ENCODE data around the gene MYT1.
"Not testable (repeated sequence)": the region's sequence is repeated elsewhere in the genome, so short reads cannot be mapped to it uniquely, and the experiment has no call there.

Gene MYT1

DNA sequence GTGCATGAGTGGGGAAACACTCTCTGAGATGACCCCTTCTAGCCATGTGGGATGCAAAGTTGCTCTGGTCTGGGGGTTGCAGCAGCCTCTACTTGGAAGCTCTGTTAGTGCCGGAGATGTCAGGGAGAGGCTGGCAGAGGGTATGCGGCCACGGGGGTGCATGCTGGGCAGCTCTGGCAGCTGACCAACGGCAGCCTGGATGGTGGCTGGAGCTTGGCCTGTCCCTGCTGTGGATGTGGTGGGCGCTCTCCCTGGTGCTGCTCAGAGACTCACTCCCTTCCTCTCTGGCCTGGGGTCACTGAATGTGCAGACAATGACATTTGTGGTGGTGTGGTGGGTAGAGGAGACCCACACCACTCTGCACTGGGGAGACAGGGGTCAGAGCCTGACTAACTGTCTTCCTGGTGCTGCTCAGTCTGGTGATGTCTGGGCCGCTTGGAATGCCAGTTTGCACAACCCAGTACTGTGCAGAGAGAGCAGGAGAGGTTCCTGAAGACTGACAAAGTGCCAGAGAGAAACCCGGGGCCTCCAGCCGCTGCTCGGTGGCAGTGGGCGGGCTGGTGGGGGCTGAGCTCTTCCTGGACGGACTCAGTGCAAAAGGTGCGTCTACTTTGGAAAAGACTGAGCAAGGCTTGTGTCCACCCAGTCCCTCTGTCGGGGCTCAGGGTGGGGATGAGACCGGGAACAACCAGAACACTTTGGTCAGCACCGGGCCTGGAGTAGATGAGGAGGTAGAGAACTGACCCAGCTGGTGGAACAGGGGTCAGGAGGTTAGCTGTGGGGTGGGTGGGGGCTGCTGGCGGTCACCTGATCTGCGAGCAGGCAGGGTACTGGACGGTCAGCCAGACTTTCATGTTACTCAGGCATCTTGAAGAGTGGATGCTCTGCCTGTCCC lies 2.7 kb downstream of the MYT1 start:
- DNase-seq (ENCODE audit: low read depth in 1 of 2, low spot score in 1 of 2) = no peak

DNA sequence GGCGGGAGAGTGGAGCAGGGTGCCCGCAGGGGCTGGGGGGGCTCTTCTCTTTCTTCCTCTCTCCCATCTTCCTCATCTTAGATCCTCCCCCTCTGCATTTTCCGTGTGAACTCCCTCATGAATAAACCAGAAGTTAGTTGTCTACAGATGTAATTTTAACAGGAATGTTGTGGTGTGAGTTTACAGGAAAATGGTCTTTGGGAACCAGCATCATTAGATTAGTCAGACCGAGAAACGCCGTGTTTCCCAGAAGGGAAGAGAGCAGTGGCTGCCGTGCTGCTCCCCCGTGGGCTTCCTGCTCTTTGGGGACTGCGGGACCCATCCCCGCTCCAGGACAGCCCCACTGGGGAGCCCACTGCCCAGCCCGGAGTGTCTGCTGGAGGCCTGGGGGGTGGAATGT lies 3.4 kb downstream of the MYT1 start:
- no peak for DNase-seq (ENCODE audit: low read depth in 1 of 2, low spot score in 1 of 2)

DNA sequence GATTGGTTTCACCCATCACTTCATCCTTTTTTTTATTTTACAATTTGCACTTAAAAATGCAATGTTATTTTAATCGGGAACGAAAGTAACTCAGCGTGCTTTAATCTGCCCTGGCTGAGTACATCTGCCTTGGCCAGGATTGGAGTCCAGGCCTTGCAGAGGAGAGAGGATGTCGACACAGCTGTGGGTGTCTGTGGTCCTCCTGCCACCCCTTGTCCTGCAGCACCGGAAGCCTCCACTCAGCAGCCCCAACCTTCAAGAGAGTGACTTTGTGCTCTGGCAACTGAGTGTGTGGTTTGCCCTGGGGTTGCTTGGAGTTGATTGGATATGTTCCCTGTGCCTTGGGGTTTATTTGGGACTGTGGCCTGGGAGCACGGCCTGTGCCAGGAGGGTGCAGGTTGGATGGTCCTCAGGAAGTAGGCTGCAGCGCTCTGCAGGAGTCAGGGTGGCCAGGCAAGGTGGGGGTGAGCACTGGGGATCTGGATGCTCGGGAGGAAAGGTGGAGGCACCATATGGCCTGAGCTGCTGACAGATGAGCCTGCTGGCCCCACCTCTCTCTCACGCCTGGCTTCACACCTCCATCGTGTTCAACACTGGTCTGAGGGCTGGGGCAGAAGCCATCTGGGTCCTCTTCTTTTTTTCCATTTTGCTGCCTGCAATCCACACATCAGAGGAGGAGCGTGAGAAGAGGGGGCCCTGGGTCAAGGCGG lies 4.3 kb downstream of the MYT1 start:
- no peak for DNase-seq (ENCODE audit: low read depth in 1 of 2, low spot score in 1 of 2)

- DNase-seq (ENCODE audit: low read depth in 1 of 2, low spot score in 1 of 2) = no peak
Measured at GRCh38 chr20:64169091-64169560, 4.9 kb downstream of the MYT1 start.

GRCh38 chr20:64171211-64171610 lies 7.0 kb downstream of the MYT1 start:
- no peak for DNase-seq (ENCODE audit: low read depth in 1 of 2, low spot score in 1 of 2)

- no peak for DNase-seq (ENCODE audit: low read depth in 1 of 2, low spot score in 1 of 2)
Measured at GRCh38 chr20:64173116-64173515, 8.9 kb downstream of the MYT1 start.

- no peak for DNase-seq (ENCODE audit: low read depth in 1 of 2, low spot score in 1 of 2)
Measured at GRCh38 chr20:64176551-64176950, 12.3 kb downstream of the MYT1 start.

DNA sequence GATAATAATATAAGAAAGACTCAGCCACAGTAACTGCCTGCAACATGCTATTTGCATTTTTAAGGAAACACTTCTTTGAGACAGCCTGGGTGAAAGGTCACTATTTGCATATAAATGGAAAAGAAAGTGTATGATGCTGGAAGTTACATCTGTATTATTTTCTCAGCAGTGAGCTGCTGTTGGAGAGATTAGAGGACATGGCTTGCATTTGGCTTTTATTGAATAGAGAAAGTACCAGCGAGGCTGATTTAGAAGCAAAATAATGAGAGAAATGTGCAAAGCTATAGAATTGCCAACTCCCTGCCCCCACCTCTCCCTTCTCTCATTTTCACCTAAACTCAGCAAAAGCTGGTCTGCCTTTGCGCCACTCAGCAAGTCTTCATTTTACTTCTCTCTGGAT lies 12.7 kb downstream of the MYT1 start:
- DNase-seq (ENCODE audit: low read depth in 1 of 2, low spot score in 1 of 2) = no peak

DNA sequence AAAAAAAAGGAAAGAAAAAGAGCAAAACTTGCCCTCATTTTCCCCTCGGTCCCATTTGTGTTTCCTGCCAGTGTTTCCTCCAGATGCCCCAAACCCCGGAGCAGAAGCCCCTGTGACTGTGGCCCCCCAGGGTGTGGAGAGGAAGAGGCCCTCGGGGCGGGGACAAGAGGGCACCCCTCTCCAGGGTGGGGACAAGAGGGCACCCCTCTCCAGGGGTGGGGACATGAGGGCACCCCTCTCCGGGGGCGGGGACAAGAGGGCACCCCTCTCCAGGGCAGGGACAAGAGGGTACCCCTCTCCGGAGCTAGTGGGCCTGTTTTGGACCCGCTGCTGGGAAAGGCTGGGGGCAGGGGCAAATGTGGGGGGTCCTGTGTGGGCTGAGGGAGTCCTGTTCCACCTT lies 13.1 kb downstream of the MYT1 start:
- DNase-seq (ENCODE audit: low read depth in 1 of 2, low spot score in 1 of 2) = no peak

DNA sequence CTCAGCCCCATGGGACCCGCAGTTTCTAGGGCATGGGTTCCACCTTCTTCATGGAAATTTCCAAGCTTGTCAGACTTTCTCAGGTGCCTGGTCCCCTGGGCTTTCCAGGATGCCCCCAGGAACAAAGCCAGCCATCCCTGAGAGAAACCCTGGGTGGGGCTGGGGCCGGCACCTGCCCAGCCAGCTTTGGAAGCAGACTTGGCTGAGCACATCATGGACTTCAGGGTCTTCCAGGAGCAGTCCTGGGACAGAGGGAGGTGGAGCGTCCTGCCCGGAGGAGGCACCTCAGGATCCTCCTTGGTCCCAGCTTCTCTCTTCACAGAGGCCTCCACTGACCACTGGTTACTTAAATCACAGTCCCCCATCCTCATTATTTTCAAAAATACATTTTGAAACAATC lies 13.5 kb downstream of the MYT1 start:
- no peak for DNase-seq (ENCODE audit: low read depth in 1 of 2, low spot score in 1 of 2)

- not testable (repeated sequence) for DNase-seq (ENCODE audit: low read depth in 1 of 2, low spot score in 1 of 2)
Measured at GRCh38 chr20:64178925-64179324, 14.7 kb downstream of the MYT1 start.

GRCh38 chr20:64179805-64180204 lies 15.6 kb downstream of the MYT1 start:
- DNase-seq (ENCODE audit: low read depth in 1 of 2, low spot score in 1 of 2) = no peak

DNA sequence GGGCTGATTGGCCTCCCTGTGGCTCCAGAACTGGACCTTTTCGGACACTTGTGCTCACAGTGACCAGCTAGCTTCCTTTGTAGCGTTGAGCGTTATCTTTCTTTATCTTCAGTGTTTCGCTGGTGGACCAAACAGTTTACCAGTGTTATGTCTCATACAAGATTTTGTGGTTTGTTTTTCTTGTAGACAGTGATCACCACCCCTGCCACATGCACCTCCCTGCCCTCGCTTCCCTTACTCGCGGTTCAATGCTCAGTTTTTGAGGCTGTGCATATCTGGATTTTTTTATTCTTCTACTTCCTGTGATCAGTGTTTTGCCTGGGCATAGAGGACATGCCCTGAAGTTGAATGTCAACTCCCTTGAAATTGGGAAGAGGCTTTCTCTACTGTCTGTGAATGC lies 16.4 kb downstream of the MYT1 start:
- no peak for DNase-seq (ENCODE audit: low read depth in 1 of 2, low spot score in 1 of 2)

- no peak for DNase-seq (ENCODE audit: low read depth in 1 of 2, low spot score in 1 of 2)
Measured at GRCh38 chr20:64181391-64181790, 17.1 kb downstream of the MYT1 start.

- no peak for DNase-seq (ENCODE audit: low read depth in 1 of 2, low spot score in 1 of 2)
Measured at GRCh38 chr20:64182146-64182865, 18.1 kb downstream of the MYT1 start.

DNA sequence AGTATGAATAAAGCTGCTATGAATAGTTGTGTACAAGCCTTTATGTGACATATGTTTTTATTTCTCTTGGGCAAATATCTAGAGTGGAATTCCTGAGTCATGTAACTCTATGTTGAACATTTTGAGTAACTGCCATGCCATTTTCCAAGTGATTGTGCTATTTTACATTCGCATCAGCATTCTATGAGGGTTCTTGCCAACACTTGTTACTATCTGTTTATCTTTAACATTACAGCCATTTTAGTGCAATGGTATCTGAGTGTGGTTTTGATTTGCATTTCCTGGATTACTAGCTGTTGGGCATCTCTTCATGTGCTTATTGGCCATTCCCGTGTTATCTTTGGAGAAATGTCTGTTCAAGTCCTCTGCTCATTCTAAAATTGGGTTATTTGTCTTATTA lies 19.1 kb downstream of the MYT1 start:
- DNase-seq (ENCODE audit: low read depth in 1 of 2, low spot score in 1 of 2) = no peak

- DNase-seq (ENCODE audit: low read depth in 1 of 2, low spot score in 1 of 2) = no peak
Measured at GRCh38 chr20:64184795-64185194, 20.5 kb downstream of the MYT1 start.

DNA sequence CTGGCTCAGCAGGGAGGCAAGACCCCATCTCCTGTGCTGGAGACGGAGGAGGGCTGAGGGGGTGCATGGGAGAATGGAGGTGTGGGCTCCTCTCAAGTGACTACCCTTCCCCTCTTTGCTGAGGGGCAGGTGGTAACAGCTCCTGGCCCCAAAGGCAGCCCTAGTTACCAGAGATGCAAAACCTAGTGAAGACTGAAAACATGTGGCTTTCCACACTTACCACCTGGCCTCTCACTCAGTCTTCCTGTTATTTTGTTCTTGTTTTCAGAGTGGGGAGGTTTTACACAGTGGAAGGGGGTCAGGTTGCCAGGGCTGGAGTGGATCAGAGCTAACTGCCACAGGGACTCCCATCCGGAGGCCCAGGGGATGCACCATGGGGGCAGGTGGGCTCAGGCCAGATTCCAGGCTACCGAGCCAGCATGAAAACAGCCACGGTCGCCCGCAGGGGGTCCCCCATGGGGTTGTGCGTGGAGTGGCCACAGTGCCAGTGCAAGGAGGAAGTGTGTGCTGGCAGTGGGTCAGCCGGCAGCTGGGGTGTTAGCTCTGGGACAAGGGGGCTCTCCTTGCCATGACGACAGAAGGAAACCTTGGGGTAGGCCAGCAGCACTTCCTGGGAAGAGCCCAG lies 21.1 kb downstream of the MYT1 start:
- DNase-seq (ENCODE audit: low read depth in 1 of 2, low spot score in 1 of 2) = no peak

GRCh38 chr20:64186071-64186598 lies 21.9 kb downstream of the MYT1 start:
- no peak for DNase-seq (ENCODE audit: low read depth in 1 of 2, low spot score in 1 of 2)

DNA sequence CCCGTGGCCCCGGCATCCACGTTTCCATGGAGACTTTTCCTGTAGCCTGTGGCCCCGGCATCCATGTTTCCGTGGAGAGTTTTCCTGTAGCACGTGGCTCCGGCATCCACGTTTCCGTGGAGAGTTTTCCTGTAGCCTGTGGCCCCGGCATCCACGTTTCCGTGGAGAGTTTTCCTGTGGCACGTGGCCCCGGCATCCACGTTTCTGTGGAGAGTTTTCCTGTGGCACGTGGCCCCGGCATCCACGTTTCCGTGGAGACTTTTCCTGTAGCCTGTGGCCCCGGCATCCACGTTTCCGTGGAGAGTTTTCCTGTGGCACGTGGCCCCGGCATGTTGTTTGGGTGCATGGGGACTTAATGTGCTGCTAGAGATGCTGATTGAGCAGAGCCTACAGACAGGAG lies 23.0 kb downstream of the MYT1 start:
- DNase-seq (ENCODE audit: low read depth in 1 of 2, low spot score in 1 of 2) = not testable (repeated sequence)

GRCh38 chr20:64188091-64188490 lies 23.8 kb downstream of the MYT1 start:
- DNase-seq (ENCODE audit: low read depth in 1 of 2, low spot score in 1 of 2) = no peak
